ENCODE data around the gene ALG14. TPM values are rescaled to one million over a fixed set of nuclear protein-coding genes. Genes with fewer than 3 reads are reported as not detected.

Gene ALG14
- total RNA-seq, 4 donors from 2014 or later = 0.53 to 1.3 (median 1.0) TPM

- Histone ChIP-seq H3K4me3 (no peak overlapping the region), H3K9me3 (no peaks in the 10 kb centered on the region), H3K4me1 (peaks cover 0 to 6% (median 0%) of the 10 kb centered on the region in 3 donors), H3K27me3 (no peaks in the 10 kb centered on the region), H3K27ac (no peak overlapping the region), H3K36me3 (no peaks in the 10 kb centered on the region)
- DNase-seq = no peak
- no peak for TF ChIP-seq POLR2A (IDR thresholded peaks at IDR 0.05)
- TF ChIP-seq CTCF (IDR thresholded peaks at IDR 0.05) = no peak
- WGBS, 2 donors = 93 to 95% methylated on average over 4 to 5 of the region's 6 CpGs
- intact Hi-C loops (cut with DNase I) = no loop called here
Observed at GRCh38 chr1:95089650-95090287, 17.0 kb upstream of the ALG14 start.

GRCh38 chr1:95088303-95088702, 15.6 kb upstream of the ALG14 start:
- 85 to 93% methylated on average over 1 of the region's 1 CpG for WGBS, 2 donors
- TF ChIP-seq CTCF (IDR thresholded peaks at IDR 0.05) = no peak
- TF ChIP-seq POLR2A (IDR thresholded peaks at IDR 0.05) = no peak
- Histone ChIP-seq H3K27me3 (no peaks in the 10 kb centered on the region), H3K27ac (no peak overlapping the region), H3K9me3 (no peaks in the 10 kb centered on the region), H3K36me3 (no peaks in the 10 kb centered on the region), H3K4me3 (no peak overlapping the region), H3K4me1 (peaks cover 0 to 6% (median 0%) of the 10 kb centered on the region in 3 donors)
- DNase-seq = no peak
- intact Hi-C loops (cut with DNase I) = no loop called here

GRCh38 chr1:95086949-95087533, 14.3 kb upstream of the ALG14 start:
- H3K36me3 ChIP-seq = no peaks in the 10 kb centered on the region
- no peaks in the 10 kb centered on the region for H3K9me3 ChIP-seq
- H3K4me3 ChIP-seq = no peak overlapping the region
- WGBS, 2 donors = 19 to 28% methylated on average over 5 of the region's 5 CpGs
- no peak for TF ChIP-seq POLR2A (IDR thresholded peaks at IDR 0.05)
- TF ChIP-seq CTCF (IDR thresholded peaks at IDR 0.05) = no peak
- DNase-seq = no peak
- H3K27ac ChIP-seq = peak overlapping the region in 2 of 4 donors; percentile 25 to 63
- no peaks in the 10 kb centered on the region for H3K27me3 ChIP-seq
- peaks cover 0 to 6% (median 0%) of the 10 kb centered on the region in 3 donors for H3K4me1 ChIP-seq
- intact Hi-C loops (cut with DNase I) = no loop called here

- intact Hi-C loops (cut with DNase I) = no loop called here
- Histone ChIP-seq H3K27me3 (no peaks in the 10 kb centered on the region), H3K4me1 (peaks cover 0 to 6% (median 0%) of the 10 kb centered on the region in 3 donors), H3K36me3 (no peaks in the 10 kb centered on the region), H3K4me3 (no peak overlapping the region), H3K27ac (no peak overlapping the region), H3K9me3 (no peaks in the 10 kb centered on the region)
- TF ChIP-seq CTCF (IDR thresholded peaks at IDR 0.05) (no peak), POLR2A (IDR thresholded peaks at IDR 0.05) (no peak)
- WGBS, 2 donors = 56 to 65% methylated on average over 2 of the region's 2 CpGs
- DNase-seq = no peak
Observed at GRCh38 chr1:95085376-95085775, 12.6 kb upstream of the ALG14 start.

DNA sequence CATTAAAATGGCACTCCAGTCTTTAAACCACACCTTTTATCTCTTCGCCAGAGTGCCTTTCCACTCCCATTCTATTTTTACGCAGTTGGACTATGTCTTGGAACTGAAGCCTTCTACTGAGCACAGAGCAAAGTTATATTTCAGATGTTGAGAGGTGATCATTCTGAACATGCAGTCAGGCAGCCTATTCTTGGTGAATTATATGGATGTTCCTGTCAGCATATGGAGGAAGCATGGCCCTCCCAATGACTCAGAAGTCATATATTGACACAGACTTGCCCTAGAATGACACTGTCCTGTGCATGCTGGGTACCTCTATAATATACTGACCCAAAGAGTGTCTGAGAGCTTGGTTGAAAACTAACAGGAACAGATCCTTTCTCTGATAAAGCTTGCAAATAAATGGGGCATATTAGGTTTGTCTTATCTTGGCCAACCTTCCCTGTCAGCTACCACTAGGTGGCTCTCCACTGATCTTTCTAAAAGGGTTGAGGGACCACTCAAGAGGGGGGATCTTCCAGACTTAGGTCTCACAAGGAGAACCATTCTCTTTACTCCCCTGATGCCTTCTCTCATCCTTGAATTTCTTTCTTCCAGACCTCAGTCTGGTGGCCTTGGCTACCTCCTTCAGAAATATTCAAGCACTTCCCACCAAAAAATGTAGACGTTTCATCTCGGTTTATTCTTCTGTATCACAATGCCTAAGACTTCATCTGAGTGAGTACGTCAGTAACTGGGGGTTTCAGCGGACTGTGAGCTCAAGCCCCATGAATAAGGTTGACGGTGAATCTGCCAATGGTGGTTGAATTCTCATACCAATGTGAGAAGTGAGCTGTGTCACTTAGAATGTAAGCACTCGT, 11.8 kb upstream of the ALG14 start:
- Histone ChIP-seq H3K27ac (no peak overlapping the region), H3K36me3 (no peaks in the 10 kb centered on the region), H3K9me3 (no peaks in the 10 kb centered on the region), H3K4me3 (no peak overlapping the region), H3K4me1 (peaks cover 0 to 6% (median 0%) of the 10 kb centered on the region in 3 donors), H3K27me3 (no peaks in the 10 kb centered on the region)
- TF ChIP-seq POLR2A (IDR thresholded peaks at IDR 0.05) (no peak), CTCF (IDR thresholded peaks at IDR 0.05) (peak in 5 of 6 experiments; percentile 22 to 57 (median 49))
- WGBS, 2 donors = 59 to 68% methylated on average over 8 of the region's 8 CpGs
- DNase-seq = no peak
- intact Hi-C loops (cut with DNase I) = no loop called here

All from esophagus squamous epithelium (tissue), 5 donors.